ENCODE measurements around the gene SLC28A1.

Gene SLC28A1

DNA sequence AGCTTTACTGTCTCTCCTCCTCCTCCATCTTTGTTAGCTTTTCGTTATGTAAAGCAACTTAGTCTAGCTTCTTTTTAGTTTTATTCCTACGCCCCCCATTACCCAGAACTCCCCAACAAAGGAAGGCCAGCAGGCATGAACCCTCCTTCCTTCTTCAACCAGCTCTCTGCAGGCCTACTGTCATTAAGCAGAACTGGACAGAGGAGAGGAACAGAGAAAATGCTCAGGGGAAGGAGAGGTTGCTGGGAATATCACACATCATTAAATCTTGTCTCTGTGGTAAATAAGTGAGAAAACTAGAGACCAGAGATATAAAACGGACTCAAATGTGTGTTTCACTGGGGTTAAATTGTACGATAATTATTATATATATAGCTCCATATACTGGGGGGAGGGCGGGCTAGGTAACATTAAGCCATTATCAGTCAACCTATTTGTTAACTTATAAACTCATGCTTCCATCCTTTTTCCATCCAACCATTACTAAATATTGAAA, 19.3 kb upstream of the SLC28A1 start:
- in situ Hi-C loops (cut with MboI; ENCODE audit: low sequenced_read_pairs, unreplicated experiment): no loop called here
- DNase-seq (ENCODE audit: low spot score): no peak
- TF ChIP-seq, protein P1, sequence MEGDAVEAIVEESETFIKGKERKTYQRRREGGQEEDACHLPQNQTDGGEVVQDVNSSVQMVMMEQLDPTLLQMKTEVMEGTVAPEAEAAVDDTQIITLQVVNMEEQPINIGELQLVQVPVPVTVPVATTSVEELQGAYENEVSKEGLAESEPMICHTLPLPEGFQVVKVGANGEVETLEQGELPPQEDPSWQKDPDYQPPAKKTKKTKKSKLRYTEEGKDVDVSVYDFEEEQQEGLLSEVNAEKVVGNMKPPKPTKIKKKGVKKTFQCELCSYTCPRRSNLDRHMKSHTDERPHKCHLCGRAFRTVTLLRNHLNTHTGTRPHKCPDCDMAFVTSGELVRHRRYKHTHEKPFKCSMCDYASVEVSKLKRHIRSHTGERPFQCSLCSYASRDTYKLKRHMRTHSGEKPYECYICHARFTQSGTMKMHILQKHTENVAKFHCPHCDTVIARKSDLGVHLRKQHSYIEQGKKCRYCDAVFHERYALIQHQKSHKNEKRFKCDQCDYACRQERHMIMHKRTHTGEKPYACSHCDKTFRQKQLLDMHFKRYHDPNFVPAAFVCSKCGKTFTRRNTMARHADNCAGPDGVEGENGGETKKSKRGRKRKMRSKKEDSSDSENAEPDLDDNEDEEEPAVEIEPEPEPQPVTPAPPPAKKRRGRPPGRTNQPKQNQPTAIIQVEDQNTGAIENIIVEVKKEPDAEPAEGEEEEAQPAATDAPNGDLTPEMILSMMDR (IDR thresholded peaks at IDR 0.05; ENCODE audit: borderline replicate concordance, control extremely low read depth, extremely low read depth, insufficient read depth, missing control alignments): no peak

DNA sequence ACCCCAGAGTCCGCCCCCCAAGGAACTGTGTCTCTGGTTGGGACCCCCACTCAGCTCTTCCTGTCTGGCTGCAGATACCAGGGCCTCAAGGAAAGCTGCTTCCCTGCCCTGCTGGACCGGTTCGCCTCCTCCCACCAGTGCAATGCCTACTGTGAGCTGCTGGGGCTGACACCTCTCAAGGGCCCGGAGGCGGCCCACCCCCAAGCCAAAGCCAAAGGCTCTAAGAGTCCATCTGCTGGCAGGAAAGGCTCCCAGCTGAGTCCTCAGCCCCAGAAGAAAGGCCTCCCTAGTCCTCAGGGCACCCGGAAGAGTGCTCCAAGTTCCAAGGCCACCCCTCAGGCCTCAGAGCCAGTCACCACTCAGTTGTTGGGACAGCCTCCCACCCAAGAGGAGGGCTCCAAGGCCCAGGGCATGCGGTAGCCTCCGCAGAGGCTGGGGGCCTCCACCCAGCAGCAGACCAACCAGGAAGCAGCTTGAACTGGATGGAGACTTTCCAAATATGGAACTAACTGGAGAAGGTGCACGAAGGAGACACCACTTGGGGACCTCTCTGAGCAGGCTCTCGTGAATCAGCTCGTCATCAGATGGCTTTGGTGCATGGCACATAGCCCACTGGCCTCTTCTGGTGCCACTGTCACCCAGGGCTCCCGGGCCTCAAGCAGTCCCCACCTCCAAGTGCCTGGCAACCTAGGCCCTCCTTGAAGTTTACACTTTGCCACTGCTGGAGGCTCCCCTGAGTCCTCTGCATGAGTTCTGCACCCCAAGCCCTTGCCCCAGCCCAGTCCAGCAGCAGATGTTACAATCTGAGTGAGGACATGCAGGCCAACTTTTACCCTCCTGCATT, 16.2 kb upstream of the SLC28A1 start:
- TF ChIP-seq, protein P1 (IDR thresholded peaks at IDR 0.05; ENCODE audit: borderline replicate concordance, control extremely low read depth, extremely low read depth, insufficient read depth, missing control alignments): no peak
- DNase-seq (ENCODE audit: low spot score): no peak
- in situ Hi-C loops (cut with MboI; ENCODE audit: low sequenced_read_pairs, unreplicated experiment): no loop called here

DNA sequence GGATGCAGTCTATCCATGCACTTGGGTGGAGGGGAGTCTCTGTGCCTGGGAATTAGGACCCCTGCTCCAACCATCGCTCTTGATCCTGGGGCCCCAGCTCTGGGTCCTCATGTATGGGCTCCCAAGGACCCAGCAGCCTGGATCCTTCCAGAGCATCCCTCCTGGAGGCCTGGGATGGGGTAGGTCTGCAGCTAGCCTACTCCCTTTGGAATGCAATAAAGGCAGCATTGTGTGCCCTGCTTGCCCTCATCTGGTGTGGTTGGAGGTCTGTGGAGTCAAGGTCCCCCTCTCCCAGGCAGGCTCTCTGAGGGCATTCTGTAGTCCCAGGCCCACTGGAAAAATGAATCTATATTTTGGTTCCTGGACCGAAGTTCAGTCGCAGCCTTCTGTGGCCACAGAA, 15.0 kb upstream of the SLC28A1 start:
- TF ChIP-seq, protein P1 (IDR thresholded peaks at IDR 0.05; ENCODE audit: borderline replicate concordance, control extremely low read depth, extremely low read depth, insufficient read depth, missing control alignments): no peak
- in situ Hi-C loops (cut with MboI; ENCODE audit: low sequenced_read_pairs, unreplicated experiment): no loop called here
- DNase-seq (ENCODE audit: low spot score): no peak

DNA sequence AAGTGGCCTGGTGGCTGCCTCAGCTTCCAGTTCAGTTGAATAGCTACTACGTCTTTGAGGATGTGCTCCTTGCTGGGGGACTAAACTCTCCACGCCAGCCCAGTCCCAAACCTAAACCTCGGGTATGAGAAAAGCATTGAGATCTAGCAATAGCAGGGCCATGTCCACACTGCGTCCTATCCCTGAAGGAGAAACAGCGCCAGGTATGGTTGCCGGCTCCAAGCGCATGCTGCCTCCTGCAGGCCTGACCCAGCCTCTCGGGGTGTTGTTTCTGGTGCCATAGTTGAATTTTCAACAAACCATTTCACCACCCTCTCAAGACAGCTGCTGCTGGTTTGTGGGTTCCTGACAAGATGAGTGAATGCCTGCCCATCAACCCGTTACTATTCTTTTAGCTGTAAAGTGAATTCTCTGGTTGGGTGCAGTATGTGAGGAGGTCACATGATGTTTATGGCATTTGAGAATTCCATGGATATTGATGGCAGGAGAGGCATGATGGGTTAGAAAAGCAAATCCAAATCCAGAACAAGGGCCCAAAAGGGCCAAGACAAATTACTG, 13.0 kb upstream of the SLC28A1 start:
- TF ChIP-seq, protein P1 (IDR thresholded peaks at IDR 0.05; ENCODE audit: borderline replicate concordance, control extremely low read depth, extremely low read depth, insufficient read depth, missing control alignments): no peak
- in situ Hi-C loops (cut with MboI; ENCODE audit: low sequenced_read_pairs, unreplicated experiment): no loop called here
- DNase-seq (ENCODE audit: low spot score): no peak

DNA sequence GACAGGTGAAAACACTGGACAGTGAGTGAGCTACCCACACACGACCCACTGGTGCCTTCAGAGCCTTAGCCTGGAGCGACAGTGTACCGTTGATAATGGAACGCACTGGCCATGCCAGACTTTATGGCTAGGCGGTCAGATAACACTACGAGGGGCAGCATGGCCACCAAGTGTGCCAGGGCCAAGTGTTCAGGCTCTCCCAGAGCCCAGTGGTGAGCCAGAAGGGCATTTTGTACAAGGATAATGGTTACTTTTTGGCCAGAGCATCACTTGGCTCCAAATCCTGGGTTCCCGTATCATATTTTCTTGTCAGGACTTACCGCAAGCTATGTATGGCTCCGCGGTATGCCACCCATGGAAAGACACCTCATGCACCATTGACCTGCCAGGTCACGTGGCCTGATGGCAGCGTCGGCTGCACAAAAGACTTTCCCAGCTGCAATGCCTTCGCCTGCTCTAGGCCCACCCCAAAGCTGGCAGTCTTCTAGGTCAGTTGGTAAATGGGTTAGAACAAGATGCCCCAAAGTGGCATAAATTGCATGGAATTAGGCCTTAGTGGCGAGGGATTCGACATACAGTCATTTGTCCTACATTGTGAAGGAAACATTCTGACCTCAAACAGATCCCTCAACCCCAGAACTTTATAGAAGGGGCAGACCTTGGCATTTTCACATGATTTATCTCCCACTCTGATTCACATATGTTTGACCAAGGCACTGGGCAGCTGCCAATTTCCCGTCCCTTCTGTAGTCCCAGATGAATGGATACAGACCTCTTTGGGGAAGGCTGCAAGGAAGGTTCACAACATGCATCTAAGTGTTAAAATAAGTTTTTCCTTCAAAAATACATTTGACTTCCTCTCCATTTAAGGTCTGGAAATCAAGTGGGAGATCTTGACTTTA, 12.2 kb upstream of the SLC28A1 start:
- TF ChIP-seq, protein P1 (IDR thresholded peaks at IDR 0.05; ENCODE audit: borderline replicate concordance, control extremely low read depth, extremely low read depth, insufficient read depth, missing control alignments): no peak
- no peak for DNase-seq (ENCODE audit: low spot score)
- in situ Hi-C loops (cut with MboI; ENCODE audit: low sequenced_read_pairs, unreplicated experiment): no loop called here

DNA sequence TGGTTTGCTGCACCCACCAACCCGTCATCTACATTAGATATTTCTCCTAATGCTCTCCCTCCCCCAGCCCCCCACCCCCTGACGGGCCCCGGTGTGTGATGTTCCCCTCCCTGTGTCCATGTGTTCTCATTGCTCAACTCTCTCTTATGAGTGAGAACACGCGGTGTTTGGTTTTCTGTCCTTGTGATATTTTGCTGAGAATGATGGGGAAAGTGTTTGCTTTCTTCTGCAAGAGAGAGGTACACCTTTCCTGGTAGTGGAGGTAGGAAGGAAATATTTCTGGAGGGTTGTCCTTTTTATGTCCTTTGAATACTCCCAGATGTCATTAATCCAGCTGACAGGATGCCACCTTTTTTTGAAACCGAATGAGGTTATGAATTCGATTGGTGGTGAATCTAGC, 10.5 kb upstream of the SLC28A1 start:
- DNase-seq (ENCODE audit: low spot score): no peak
- TF ChIP-seq, protein P1 (IDR thresholded peaks at IDR 0.05; ENCODE audit: borderline replicate concordance, control extremely low read depth, extremely low read depth, insufficient read depth, missing control alignments): no peak
- in situ Hi-C loops (cut with MboI; ENCODE audit: low sequenced_read_pairs, unreplicated experiment): no loop called here

Data from GM13976 (cell line).